Measurements from ENCODE around the gene DKK3.

Gene DKK3

GRCh38 chr11:11946878-11947277 is 61.5 kb downstream of the DKK3 start:
- no peak for DNase-seq (ENCODE audit: low read depth in 1 of 2, low spot score in 1 of 2)

GRCh38 chr11:11946180-11946579 is 62.2 kb downstream of the DKK3 start:
- no peak for DNase-seq (ENCODE audit: low read depth in 1 of 2, low spot score in 1 of 2)

GRCh38 chr11:11944444-11944843 is 64.0 kb downstream of the DKK3 start:
- no peak for DNase-seq (ENCODE audit: low read depth in 1 of 2, low spot score in 1 of 2)

GRCh38 chr11:11942668-11943067 is 65.8 kb downstream of the DKK3 start:
- DNase-seq (ENCODE audit: low read depth in 1 of 2, low spot score in 1 of 2) = no peak

GRCh38 chr11:11940551-11940950 is 67.9 kb downstream of the DKK3 start:
- DNase-seq (ENCODE audit: low read depth in 1 of 2, low spot score in 1 of 2) = no peak

- no peak for DNase-seq (ENCODE audit: low read depth in 1 of 2, low spot score in 1 of 2)
Measured at GRCh38 chr11:11937957-11938356, 70.5 kb downstream of the DKK3 start.

GRCh38 chr11:11937433-11937832 is 71.0 kb downstream of the DKK3 start:
- no peak for DNase-seq (ENCODE audit: low read depth in 1 of 2, low spot score in 1 of 2)

GRCh38 chr11:11935536-11935935 is 72.9 kb downstream of the DKK3 start:
- DNase-seq (ENCODE audit: low read depth in 1 of 2, low spot score in 1 of 2) = no peak

- DNase-seq (ENCODE audit: low read depth in 1 of 2, low spot score in 1 of 2) = peak in 1 of 2 donors; percentile 11
Measured at GRCh38 chr11:11931461-11932055, 76.9 kb downstream of the DKK3 start.

GRCh38 chr11:11929920-11930319 is 78.5 kb downstream of the DKK3 start:
- DNase-seq (ENCODE audit: low read depth in 1 of 2, low spot score in 1 of 2) = no peak

- DNase-seq (ENCODE audit: low read depth in 1 of 2, low spot score in 1 of 2) = no peak
Measured at GRCh38 chr11:11923828-11924227, 84.6 kb downstream of the DKK3 start.

- no peak for DNase-seq (ENCODE audit: low read depth in 1 of 2, low spot score in 1 of 2)
Measured at GRCh38 chr11:11916981-11917399, 91.4 kb downstream of the DKK3 start.

- DNase-seq (ENCODE audit: low read depth in 1 of 2, low spot score in 1 of 2) = no peak
Measured at GRCh38 chr11:11915625-11916024, 92.8 kb downstream of the DKK3 start.

GRCh38 chr11:11913395-11913794 is 95.0 kb downstream of the DKK3 start:
- no peak for DNase-seq (ENCODE audit: low read depth in 1 of 2, low spot score in 1 of 2)
